OCI-LY3 (cell line): ENCODE data around the gene DYRK2.

Experiments
- CTCF ChIP-seq: fragments of 200-600, 300-600 bp; sonication (generic); IDR thresholded peaks from 2 replicates; pipeline ENCODE4 v1.5.1; 2014; ENCODE audit warnings: antibody characterized with exemption, low read length, low read depth
- EZH2phosphoT487 ChIP-seq: fragments of 200-600 bp; shearing (Covaris generic); IDR thresholded peaks from 2 replicates; pipeline ENCODE4 v1.6.1; 2018; ENCODE audit warnings: antibody characterized with exemption, mixed run types, low read depth

GRCh38 chr12:67645601-67646000, 2.9 kb upstream of the DYRK2 start:
- TF ChIP-seq CTCF (no peak), EZH2phosphoT487 (no peak)
